Measurements from ENCODE around the gene PPP1CB.

PPP1CB gene

GRCh38 chr2:28710545-28710944, 41.1 kb upstream of the PPP1CB start (continued):
- no peak for TF ChIP-seq KLF17 (tag by site-specific recombination; IDR thresholded peaks at IDR 0.05)
- TF ChIP-seq, protein P1, sequence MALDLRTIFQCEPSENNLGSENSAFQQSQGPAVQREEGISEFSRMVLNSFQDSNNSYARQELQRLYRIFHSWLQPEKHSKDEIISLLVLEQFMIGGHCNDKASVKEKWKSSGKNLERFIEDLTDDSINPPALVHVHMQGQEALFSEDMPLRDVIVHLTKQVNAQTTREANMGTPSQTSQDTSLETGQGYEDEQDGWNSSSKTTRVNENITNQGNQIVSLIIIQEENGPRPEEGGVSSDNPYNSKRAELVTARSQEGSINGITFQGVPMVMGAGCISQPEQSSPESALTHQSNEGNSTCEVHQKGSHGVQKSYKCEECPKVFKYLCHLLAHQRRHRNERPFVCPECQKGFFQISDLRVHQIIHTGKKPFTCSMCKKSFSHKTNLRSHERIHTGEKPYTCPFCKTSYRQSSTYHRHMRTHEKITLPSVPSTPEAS (tag by site-specific recombination; IDR thresholded peaks at IDR 0.05), result no peak
- no peak for TF ChIP-seq ZNF626 (tag by site-specific recombination; IDR thresholded peaks at IDR 0.05)

GRCh38 chr2:28713577-28714298, 37.9 kb upstream of the PPP1CB start:
- Histone ChIP-seq H3K4me3 (ENCODE audit: low read depth, low read length) (no peak overlapping the region), H3K4me1 (ENCODE audit: control insufficient read depth, insufficient read depth, low read length) (no peaks in the 10 kb centered on the region), H3K27ac (ENCODE audit: extremely low read depth, low read depth, low read length) (no peak overlapping the region), H3K9me3 (ENCODE audit: control insufficient read depth, insufficient read depth, low read depth, low read length) (no peaks in the 10 kb centered on the region), H3K36me3 (ENCODE audit: control insufficient read depth in 2 of 2, insufficient read depth in 1 of 2, low read length in 2 of 2) (no peaks in the 10 kb centered on the region)
- CTCF ChIA-PET, result interaction anchor here (0.5 kb wide), 1 partner anchor 29 kb away, joined by 3 read pairs; no protein-coding TSS in a partner anchor
- POLR2A ChIA-PET, result interaction anchor here (0.7 kb wide), 1 partner anchor 15 kb away, joined by 4 read pairs; no protein-coding TSS in a partner anchor
- TF ChIP-seq, protein P2, sequence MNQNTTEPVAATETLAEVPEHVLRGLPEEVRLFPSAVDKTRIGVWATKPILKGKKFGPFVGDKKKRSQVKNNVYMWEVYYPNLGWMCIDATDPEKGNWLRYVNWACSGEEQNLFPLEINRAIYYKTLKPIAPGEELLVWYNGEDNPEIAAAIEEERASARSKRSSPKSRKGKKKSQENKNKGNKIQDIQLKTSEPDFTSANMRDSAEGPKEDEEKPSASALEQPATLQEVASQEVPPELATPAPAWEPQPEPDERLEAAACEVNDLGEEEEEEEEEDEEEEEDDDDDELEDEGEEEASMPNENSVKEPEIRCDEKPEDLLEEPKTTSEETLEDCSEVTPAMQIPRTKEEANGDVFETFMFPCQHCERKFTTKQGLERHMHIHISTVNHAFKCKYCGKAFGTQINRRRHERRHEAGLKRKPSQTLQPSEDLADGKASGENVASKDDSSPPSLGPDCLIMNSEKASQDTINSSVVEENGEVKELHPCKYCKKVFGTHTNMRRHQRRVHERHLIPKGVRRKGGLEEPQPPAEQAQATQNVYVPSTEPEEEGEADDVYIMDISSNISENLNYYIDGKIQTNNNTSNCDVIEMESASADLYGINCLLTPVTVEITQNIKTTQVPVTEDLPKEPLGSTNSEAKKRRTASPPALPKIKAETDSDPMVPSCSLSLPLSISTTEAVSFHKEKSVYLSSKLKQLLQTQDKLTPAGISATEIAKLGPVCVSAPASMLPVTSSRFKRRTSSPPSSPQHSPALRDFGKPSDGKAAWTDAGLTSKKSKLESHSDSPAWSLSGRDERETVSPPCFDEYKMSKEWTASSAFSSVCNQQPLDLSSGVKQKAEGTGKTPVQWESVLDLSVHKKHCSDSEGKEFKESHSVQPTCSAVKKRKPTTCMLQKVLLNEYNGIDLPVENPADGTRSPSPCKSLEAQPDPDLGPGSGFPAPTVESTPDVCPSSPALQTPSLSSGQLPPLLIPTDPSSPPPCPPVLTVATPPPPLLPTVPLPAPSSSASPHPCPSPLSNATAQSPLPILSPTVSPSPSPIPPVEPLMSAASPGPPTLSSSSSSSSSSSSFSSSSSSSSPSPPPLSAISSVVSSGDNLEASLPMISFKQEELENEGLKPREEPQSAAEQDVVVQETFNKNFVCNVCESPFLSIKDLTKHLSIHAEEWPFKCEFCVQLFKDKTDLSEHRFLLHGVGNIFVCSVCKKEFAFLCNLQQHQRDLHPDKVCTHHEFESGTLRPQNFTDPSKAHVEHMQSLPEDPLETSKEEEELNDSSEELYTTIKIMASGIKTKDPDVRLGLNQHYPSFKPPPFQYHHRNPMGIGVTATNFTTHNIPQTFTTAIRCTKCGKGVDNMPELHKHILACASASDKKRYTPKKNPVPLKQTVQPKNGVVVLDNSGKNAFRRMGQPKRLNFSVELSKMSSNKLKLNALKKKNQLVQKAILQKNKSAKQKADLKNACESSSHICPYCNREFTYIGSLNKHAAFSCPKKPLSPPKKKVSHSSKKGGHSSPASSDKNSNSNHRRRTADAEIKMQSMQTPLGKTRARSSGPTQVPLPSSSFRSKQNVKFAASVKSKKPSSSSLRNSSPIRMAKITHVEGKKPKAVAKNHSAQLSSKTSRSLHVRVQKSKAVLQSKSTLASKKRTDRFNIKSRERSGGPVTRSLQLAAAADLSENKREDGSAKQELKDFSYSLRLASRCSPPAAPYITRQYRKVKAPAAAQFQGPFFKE (tag by site-specific recombination; IDR thresholded peaks at IDR 0.05; ENCODE audit: borderline replicate concordance), result no peak
- TF ChIP-seq ZNF248 (tag by site-specific recombination; IDR thresholded peaks at IDR 0.05) (no peak), ZNF792 (tag by site-specific recombination; IDR thresholded peaks at IDR 0.05) (no peak), ZNF23 (tag by site-specific recombination; IDR thresholded peaks at IDR 0.05; ENCODE audit: borderline replicate concordance) (no peak), PRDM1 (tag by site-specific recombination; IDR thresholded peaks at IDR 0.05) (peak; percentile 24; the same call in 1 of the 2 replicates)

DNA sequence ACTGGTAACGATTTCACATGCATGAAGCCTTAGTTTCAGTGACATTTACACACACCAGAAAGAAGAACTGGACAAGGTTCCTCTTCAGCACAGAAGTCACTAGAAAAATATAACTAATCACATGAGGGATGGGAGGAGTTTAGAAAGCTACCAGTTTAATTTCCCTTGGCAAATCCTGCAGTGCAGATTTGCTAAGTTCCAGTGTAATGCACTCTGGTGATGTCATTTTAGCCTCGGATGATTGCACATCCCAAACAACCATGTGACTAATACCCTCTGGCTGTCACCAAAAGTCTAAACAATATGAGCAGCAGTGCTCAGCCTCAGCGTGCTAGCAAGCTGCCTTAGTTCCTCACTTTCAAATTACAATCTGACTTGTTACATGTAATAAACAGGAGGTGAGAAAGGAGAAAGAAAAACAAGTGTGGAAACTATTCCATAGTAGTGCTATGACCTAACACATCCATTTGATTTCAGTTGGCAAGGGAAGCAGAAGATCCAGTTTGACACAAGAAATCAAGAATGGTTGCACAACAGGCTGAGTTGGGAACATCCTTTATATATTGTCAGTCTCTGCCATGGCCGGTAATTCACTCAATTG, 35.3 kb upstream of the PPP1CB start:
- Histone ChIP-seq H3K27ac (ENCODE audit: extremely low read depth, low read depth, low read length) (no peak overlapping the region), H3K4me1 (ENCODE audit: control insufficient read depth, insufficient read depth, low read length) (no peaks in the 10 kb centered on the region), H3K36me3 (ENCODE audit: control insufficient read depth in 2 of 2, insufficient read depth in 1 of 2, low read length in 2 of 2) (no peaks in the 10 kb centered on the region), H3K4me3 (ENCODE audit: low read depth, low read length) (no peak overlapping the region), H3K9me3 (ENCODE audit: control insufficient read depth, insufficient read depth, low read depth, low read length) (no peaks in the 10 kb centered on the region)
- CTCF ChIA-PET, result interaction anchor here (0.6 to 0.7 kb wide), 3 partner anchors 14 to 132 kb away, joined by 3 to 4 read pairs (median 3); no protein-coding TSS in a partner anchor
- POLR2A ChIA-PET, result interaction anchor here (0.6 kb wide), 1 partner anchor 18 kb away, joined by 5 read pairs; no protein-coding TSS in a partner anchor
- TF ChIP-seq ZNF558 (tag by site-specific recombination; IDR thresholded peaks at IDR 0.05) (peak; percentile 69), ZNF785 (tag by site-specific recombination; IDR thresholded peaks at IDR 0.05) (no peak), ZFP69B (tag by site-specific recombination; IDR thresholded peaks at IDR 0.05) (0 out of 2 replicates have a peak, but pooled peaks have one; percentile 41), ZNF280C (tag by site-specific recombination; IDR thresholded peaks at IDR 0.05) (no peak), ZNF394 (tag by site-specific recombination; IDR thresholded peaks at IDR 0.05; ENCODE audit: borderline replicate concordance) (0 out of 2 replicates have a peak, but pooled peaks have one; percentile 12), ZBTB6 (tag by site-specific recombination; IDR thresholded peaks at IDR 0.05) (no peak), ZNF324 (tag by site-specific recombination; IDR thresholded peaks at IDR 0.05) (no peak)
- TF ChIP-seq, protein P3, sequence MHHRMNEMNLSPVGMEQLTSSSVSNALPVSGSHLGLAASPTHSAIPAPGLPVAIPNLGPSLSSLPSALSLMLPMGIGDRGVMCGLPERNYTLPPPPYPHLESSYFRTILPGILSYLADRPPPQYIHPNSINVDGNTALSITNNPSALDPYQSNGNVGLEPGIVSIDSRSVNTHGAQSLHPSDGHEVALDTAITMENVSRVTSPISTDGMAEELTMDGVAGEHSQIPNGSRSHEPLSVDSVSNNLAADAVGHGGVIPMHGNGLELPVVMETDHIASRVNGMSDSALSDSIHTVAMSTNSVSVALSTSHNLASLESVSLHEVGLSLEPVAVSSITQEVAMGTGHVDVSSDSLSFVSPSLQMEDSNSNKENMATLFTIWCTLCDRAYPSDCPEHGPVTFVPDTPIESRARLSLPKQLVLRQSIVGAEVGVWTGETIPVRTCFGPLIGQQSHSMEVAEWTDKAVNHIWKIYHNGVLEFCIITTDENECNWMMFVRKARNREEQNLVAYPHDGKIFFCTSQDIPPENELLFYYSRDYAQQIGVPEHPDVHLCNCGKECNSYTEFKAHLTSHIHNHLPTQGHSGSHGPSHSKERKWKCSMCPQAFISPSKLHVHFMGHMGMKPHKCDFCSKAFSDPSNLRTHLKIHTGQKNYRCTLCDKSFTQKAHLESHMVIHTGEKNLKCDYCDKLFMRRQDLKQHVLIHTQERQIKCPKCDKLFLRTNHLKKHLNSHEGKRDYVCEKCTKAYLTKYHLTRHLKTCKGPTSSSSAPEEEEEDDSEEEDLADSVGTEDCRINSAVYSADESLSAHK (tag by site-specific recombination; IDR thresholded peaks at IDR 0.05), result no peak

All from HEK293 (cell line).